T-cell (primary cell): ENCODE results near the gene RAX2. TPM values are rescaled to one million over a fixed set of nuclear protein-coding genes. Genes with fewer than 3 reads are reported as not detected.
"Not testable (repeated sequence)": the region's sequence is repeated elsewhere in the genome, so short reads cannot be mapped to it uniquely, and the experiment has no call there.

Source experiments
- ATAC-seq, 4 experiments: fragments of 200-7000 bp in 3 of 4; fragments of 150-1000 bp in 1 of 4; cut with Tn5 transposase; replicated peaks in 1 of 4; 1 replicate in 3 of 4; 2 replicates in 1 of 4; pipeline ENCODE4 v1.10.0; 2021; ENCODE audit warnings: moderate library complexity in 3 of 4, mild to moderate bottlenecking in 2 of 4, moderate number of reproducible peaks in 1 of 4
- CTCF ChIA-PET, 2 donors: fragments of 300-600 bp; sonication (Branson Sonifier 250); formaldehyde crosslinking; loops; one replicate each; lab custom pipeline; 2022; ENCODE audit warnings: antibody characterized with exemption in 2 of 2; lab: Charles Lee
- POLR2A ChIA-PET, 2 donors: fragments of 300-600 bp; sonication (Branson Sonifier 250); formaldehyde crosslinking; loops; one replicate each; lab custom pipeline; 2022; ENCODE audit warnings: antibody characterized with exemption in 2 of 2; lab: Charles Lee
- DNase-seq, 35 experiments: peaks; one replicate each; pipeline versions ENCODE4 v3.0.0 to v3.0.0-alpha.2; 2013 to 2023
- H3K27ac ChIP-seq: one replicate; pipeline ENCODE4 v1.5.1; 2013; ENCODE audit warnings: low read length
- H3K27me3 ChIP-seq, 2 experiments: replicated peaks in 1 of 2; 1 replicate in 1 of 2; 2 replicates in 1 of 2; pipeline versions ENCODE4 v1.6.1 to v1.7.0; 2013; ENCODE audit warnings: low read length in 1 of 2, mixed read lengths in 1 of 2; ENCODE audit not compliant: control insufficient read depth in 2 of 2, insufficient read depth in 2 of 2; ENCODE audit errors: extremely low read depth in 1 of 2
- H3K36me3 ChIP-seq, 2 donors: 1 replicate in 1 of 2; 2 replicates in 1 of 2; pipeline versions ENCODE4 v1.6.1 to v1.7.0; 2013; ENCODE audit warnings: low read length in 1 of 2; ENCODE audit not compliant: control insufficient read depth in 2 of 2, insufficient read depth in 1 of 2; ENCODE audit errors: extremely low read depth in 1 of 2
- H3K4me1 ChIP-seq, 2 experiments: 1 replicate in 1 of 2; 2 replicates in 1 of 2; pipeline versions ENCODE4 v1.6.1 to v1.7.0; 2013; ENCODE audit warnings: low read length in 2 of 2, mixed read lengths in 1 of 2; ENCODE audit not compliant: insufficient read depth in 2 of 2, control insufficient read depth in 1 of 2; ENCODE audit errors: extremely low read depth in 1 of 2
- H3K4me3 ChIP-seq, 2 donors: 1 replicate in 1 of 2; 2 replicates in 1 of 2; pipeline versions ENCODE4 v1.5.1 to v1.7.0; 2013; ENCODE audit warnings: mild to moderate bottlenecking in 2 of 2, low read length in 1 of 2, moderate library complexity in 1 of 2; ENCODE audit not compliant: control insufficient read depth in 1 of 2; ENCODE audit errors: extremely low read depth in 1 of 2
- H3K9me3 ChIP-seq: 2 replicates; pipeline ENCODE4 v1.7.0; 2013
- H3K27ac Mint-ChIP-seq, 2 donors: one replicate each; pipeline ENCODE4 v1.8.0; 2020 to 2021; ENCODE audit warnings: mild to moderate bottlenecking in 2 of 2, mixed read lengths in 2 of 2
- H3K27me3 Mint-ChIP-seq, 2 donors: one replicate each; pipeline ENCODE4 v1.8.0; 2021 to 2022; ENCODE audit warnings: mixed read lengths in 2 of 2
- H3K36me3 Mint-ChIP-seq: one replicate; pipeline ENCODE4 v1.8.0; 2021; ENCODE audit warnings: mixed read lengths
- H3K4me1 Mint-ChIP-seq, 3 donors: one replicate each; pipeline ENCODE4 v1.8.0; 2020 to 2022; ENCODE audit warnings: mixed read lengths in 3 of 3, mild to moderate bottlenecking in 1 of 3
- H3K4me3 Mint-ChIP-seq, 3 donors: one replicate each; pipeline ENCODE4 v1.8.0; 2020 to 2022; ENCODE audit warnings: mild to moderate bottlenecking in 3 of 3, mixed read lengths in 3 of 3, moderate library complexity in 3 of 3
- H3K9me3 Mint-ChIP-seq, 3 donors: one replicate each; pipeline ENCODE4 v1.8.0; 2020 to 2022; ENCODE audit warnings: mixed read lengths in 3 of 3
- WGBS: methylation state at CpG from one replicate; pipeline ENCODE4 v1.1.5; 2013; ENCODE audit warnings: missing lambda C conversion rate; ENCODE audit not compliant: insufficient coverage; 5-methylcytosine and 5-hydroxymethylcytosine counted together
- total RNA-seq, 35 experiments: library from RNA in 6 of 35; stranded (reverse) in 6 of 35; fragments of 120-200 nt in 1 of 35; gene quantifications; one replicate each; pipeline versions ENCODE4 v1.2.1 to v1.2.4 and lab custom pipeline; 2013 to 2026

Gene RAX2
- total RNA-seq, 5 donors from 2014 or later (not counting 1 experiment from before 2014, with no cell fraction given) = not detected

GRCh38 chr19:3816566-3817218, 44.7 kb upstream of the RAX2 start:
- peaks cover 41 to 80% of the 10 kb centered on the region in 2 experiments for H3K4me1 ChIP-seq
- DNase-seq (no peak), ATAC-seq (no peak)
- WGBS = 94% methylated on average over 44 of the region's 45 CpGs
- Mint-ChIP-seq H3K27ac (no peak overlapping the region), H3K27me3 (no peaks in the 10 kb centered on the region), H3K4me1 (peaks cover 44 to 49% (median 48%) of the 10 kb centered on the region in 3 donors), H3K9me3 (no peaks in the 10 kb centered on the region), H3K4me3 (no peak overlapping the region), H3K36me3 (no peaks in the 10 kb centered on the region)
- H3K27ac ChIP-seq = no peak overlapping the region
- H3K4me3 ChIP-seq = no peak overlapping the region
- POLR2A ChIA-PET = no interaction called here
- no peaks in the 10 kb centered on the region for H3K9me3 ChIP-seq
- no peaks in the 10 kb centered on the region for H3K27me3 ChIP-seq
- H3K36me3 ChIP-seq = no peaks in the 10 kb centered on the region
- CTCF ChIA-PET = interaction anchor here in 1 of 2 donors (0.6 kb wide), 1 partner anchor 21 kb away, joined by 3 read pairs; no protein-coding TSS in a partner anchor

- H3K27me3 Mint-ChIP-seq, ATAC-seq, DNase-seq, POLR2A ChIA-PET, H3K27me3 ChIP-seq, H3K27ac Mint-ChIP-seq, H3K4me3 Mint-ChIP-seq, H3K36me3 Mint-ChIP-seq, H3K4me3 ChIP-seq, H3K9me3 Mint-ChIP-seq, H3K36me3 ChIP-seq, H3K9me3 ChIP-seq, H3K27ac ChIP-seq: not testable (repeated sequence)
- H3K4me1 ChIP-seq = peaks cover 41 to 79% of the 10 kb centered on the region in 2 experiments
- WGBS = 98% methylated on average over 7 of the region's 9 CpGs
- peaks cover 42 to 50% (median 46%) of the 10 kb centered on the region in 3 donors for H3K4me1 Mint-ChIP-seq
- CTCF ChIA-PET = interaction anchor here in 1 of 2 donors (0.6 kb wide), 1 partner anchor 21 kb away, joined by 3 read pairs; no protein-coding TSS in a partner anchor
These were observed 44.1 kb upstream of the RAX2 start for GRCh38 chr19:3816148-3816547.

- ATAC-seq (no peak), DNase-seq (no peak)
- Histone ChIP-seq H3K4me3 (no peak overlapping the region), H3K9me3 (no peaks in the 10 kb centered on the region), H3K4me1 (peaks cover 41 to 82% of the 10 kb centered on the region in 2 experiments), H3K36me3 (no peaks in the 10 kb centered on the region), H3K27me3 (no peaks in the 10 kb centered on the region), H3K27ac (peak overlapping the region; percentile 84)
- H3K27ac Mint-ChIP-seq = peak overlapping the region; percentile 90 to 92
- H3K9me3 Mint-ChIP-seq = no peaks in the 10 kb centered on the region
- 87% methylated on average over 2 of the region's 4 CpGs for WGBS
- ChIA-PET CTCF (no interaction called here), POLR2A (no interaction called here)
- H3K27me3 Mint-ChIP-seq = no peaks in the 10 kb centered on the region
- H3K4me1 Mint-ChIP-seq = peaks cover 42 to 52% (median 46%) of the 10 kb centered on the region in 3 donors
- H3K36me3 Mint-ChIP-seq = no peaks in the 10 kb centered on the region
- H3K4me3 Mint-ChIP-seq = peak overlapping the region in 1 of 3 donors; percentile 84
These were observed 42.6 kb upstream of the RAX2 start for GRCh38 chr19:3814648-3815047.

- no peaks in the 10 kb centered on the region for H3K36me3 Mint-ChIP-seq
- Histone ChIP-seq H3K4me3 (no peak overlapping the region), H3K27me3 (no peaks in the 10 kb centered on the region), H3K36me3 (no peaks in the 10 kb centered on the region), H3K4me1 (peaks cover 41 to 78% of the 10 kb centered on the region in 2 experiments), H3K9me3 (no peaks in the 10 kb centered on the region), H3K27ac (peak overlapping the region; percentile 84)
- H3K27ac Mint-ChIP-seq = peak overlapping the region; percentile 90 to 92
- no peaks in the 10 kb centered on the region for H3K27me3 Mint-ChIP-seq
- no peaks in the 10 kb centered on the region for H3K9me3 Mint-ChIP-seq
- H3K4me1 Mint-ChIP-seq = peaks cover 42 to 58% (median 46%) of the 10 kb centered on the region in 3 donors
- POLR2A ChIA-PET = no interaction called here
- WGBS = 73% methylated on average over 15 of the region's 22 CpGs
- CTCF ChIA-PET = interaction anchor here (0.5 to 2.5 kb wide), 3 partner anchors 8 to 275 kb away, joined by 4 to 8 read pairs (median 6); partner anchors contain the start of gene MRPL54 (in 1 of the 2)
- ATAC-seq = no peak
- peak in 3 of 35 experiments; percentile 11 to 38 (median 12) for DNase-seq
- H3K4me3 Mint-ChIP-seq = peak overlapping the region; percentile 21 to 84 (median 47)
These were observed 41.7 kb upstream of the RAX2 start for GRCh38 chr19:3813473-3814392.

- H3K4me3 ChIP-seq = no peak overlapping the region
- ChIA-PET CTCF (no interaction called here), POLR2A (no interaction called here)
- H3K27ac ChIP-seq = no peak overlapping the region
- Mint-ChIP-seq H3K9me3 (no peaks in the 10 kb centered on the region), H3K4me3 (no peak overlapping the region), H3K27me3 (no peaks in the 10 kb centered on the region), H3K27ac (peak overlapping the region in 1 of 2 donors; percentile 34), H3K4me1 (peaks cover 32 to 56% (median 38%) of the 10 kb centered on the region in 3 donors), H3K36me3 (no peaks in the 10 kb centered on the region)
- peaks cover 32 to 61% of the 10 kb centered on the region in 2 experiments for H3K4me1 ChIP-seq
- DNase-seq = no peak
- 98% methylated on average over 17 of the region's 38 CpGs for WGBS
- no peak for ATAC-seq
- no peaks in the 10 kb centered on the region for H3K9me3 ChIP-seq
- no peaks in the 10 kb centered on the region for H3K36me3 ChIP-seq
- H3K27me3 ChIP-seq = no peaks in the 10 kb centered on the region
These were observed 38.8 kb upstream of the RAX2 start for GRCh38 chr19:3810708-3811355.
